Iris pigment epithelial cell (primary cell): ENCODE measurements around the gene SPO11.

Experiments
- DNase-seq: peaks from one replicate; pipeline ENCODE4 v3.0.0-alpha.2; 2011; ENCODE audit warnings: low read depth

The SPO11 gene, protein sequence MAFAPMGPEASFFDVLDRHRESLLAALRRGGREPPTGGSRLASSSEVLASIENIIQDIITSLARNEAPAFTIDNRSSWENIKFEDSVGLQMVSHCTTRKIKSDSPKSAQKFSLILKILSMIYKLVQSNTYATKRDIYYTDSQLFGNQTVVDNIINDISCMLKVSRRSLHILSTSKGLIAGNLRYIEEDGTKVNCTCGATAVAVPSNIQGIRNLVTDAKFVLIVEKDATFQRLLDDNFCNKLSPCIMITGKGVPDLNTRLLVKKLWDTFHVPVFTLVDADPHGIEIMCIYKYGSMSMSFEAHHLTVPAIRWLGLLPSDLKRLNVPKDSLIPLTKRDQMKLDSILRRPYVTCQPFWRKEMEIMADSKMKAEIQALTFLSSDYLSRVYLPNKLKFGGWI

GRCh38 chr20:57329608-57330221, at the start of gene SPO11:
Gene SPO11, plus strand, starts transcription at chr20:57329803. Its CDS starts 65 bp downstream, at chr20:57329868.
- no peak for DNase-seq

DNA sequence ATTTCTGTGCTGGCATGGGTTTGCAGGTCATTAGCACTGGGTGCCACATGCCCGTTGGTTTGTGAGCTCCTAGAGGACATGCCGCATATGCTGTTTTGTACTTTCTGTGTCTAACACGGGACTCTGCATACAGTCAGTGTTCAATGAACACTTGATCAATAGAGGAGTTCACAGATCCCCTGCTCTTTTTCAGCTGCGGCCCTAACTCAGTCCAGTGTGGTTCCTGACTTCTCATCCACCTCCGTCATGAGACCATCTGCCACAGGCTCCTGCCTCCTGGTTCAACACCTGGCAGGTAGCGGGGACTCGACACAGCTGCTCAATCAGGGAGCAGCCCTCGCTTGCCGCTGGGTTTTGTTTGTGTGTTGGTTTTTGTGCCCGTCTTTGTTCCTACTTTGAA, 49.4 kb upstream of the SPO11 start:
- DNase-seq = no peak

DNA sequence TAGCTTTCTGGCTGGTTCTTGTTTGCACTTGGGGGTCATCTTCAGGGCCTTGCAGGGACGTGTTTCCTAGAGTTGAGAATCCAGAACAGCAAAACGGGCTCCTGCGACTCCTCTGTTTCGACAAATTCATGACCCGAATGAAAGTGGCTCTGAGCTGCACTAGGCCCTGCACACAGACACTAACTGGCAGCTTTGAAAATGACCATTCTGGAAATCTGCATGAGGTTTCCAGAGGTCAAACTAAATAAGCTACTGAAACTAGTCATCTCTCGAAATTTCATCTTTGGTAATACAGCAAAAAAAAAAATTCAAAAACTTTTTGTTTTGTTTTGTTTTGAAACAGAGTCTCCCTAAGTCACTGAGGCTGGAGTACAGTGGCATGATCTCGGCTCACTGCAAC, 47.7 kb upstream of the SPO11 start:
- DNase-seq = no peak

GRCh38 chr20:57282670-57283361, 46.8 kb upstream of the SPO11 start:
- no peak for DNase-seq

DNA sequence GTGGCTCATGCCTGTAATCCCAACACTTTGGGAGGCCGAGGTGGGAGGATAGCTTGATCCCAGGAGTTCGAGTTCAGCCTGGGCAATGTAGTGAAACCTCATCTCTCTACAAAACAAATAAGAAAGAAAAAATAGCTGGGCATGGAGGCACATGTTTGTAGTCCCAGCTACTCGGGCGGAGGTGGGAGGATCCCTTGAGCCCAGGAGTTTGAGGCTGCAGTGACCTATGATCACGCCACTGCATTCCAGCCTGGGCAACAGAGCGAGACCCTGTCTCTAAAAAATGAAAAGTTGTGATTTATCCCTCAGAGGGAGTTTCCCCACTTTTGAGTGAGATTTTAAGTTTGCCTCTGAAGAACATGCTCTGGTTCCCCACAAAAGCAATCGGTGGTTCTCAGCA, 45.7 kb upstream of the SPO11 start:
- DNase-seq = no peak

GRCh38 chr20:57287007-57287880, 42.4 kb upstream of the SPO11 start:
- no peak for DNase-seq

GRCh38 chr20:57287901-57288300, 41.7 kb upstream of the SPO11 start:
- no peak for DNase-seq

GRCh38 chr20:57288651-57289277, 40.8 kb upstream of the SPO11 start:
- no peak for DNase-seq

DNA sequence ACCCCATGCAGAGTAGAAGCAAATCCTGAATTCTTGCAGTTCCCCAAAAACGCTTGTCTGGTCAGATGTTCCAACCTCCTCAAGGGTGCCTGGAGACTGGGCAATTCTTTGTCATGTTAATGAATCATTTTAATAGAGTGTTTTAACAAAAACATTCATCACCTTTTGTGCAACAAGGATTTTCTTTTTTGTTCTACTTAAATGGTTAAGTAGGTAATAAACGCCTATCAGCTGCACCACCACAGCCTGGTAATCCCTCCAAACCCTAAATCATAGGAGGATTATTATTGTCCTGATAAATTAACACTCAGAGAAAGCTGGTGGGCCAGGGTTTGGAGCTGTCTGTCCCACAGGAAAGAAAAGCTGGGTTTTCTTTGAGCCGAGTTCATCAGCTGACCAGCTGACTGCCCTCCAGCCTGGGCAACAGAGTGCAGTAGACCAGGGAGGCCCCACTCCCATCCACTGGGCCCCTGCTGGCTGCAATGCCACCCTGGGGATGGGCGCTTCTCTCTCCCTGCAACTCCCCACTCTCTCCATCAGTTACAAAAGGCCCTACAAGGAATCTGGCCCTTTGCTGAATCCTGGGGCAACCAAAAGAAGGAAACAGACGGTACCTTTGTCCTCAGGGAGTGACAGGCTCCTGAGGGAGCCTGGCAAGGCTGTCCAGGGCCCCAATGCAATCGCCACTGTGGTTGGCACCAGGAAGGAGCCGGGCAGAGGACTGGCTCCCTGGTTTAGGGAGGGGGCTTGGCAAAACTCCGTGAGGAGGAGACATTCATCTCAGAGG, 40.0 kb upstream of the SPO11 start:
- no peak for DNase-seq

DNA sequence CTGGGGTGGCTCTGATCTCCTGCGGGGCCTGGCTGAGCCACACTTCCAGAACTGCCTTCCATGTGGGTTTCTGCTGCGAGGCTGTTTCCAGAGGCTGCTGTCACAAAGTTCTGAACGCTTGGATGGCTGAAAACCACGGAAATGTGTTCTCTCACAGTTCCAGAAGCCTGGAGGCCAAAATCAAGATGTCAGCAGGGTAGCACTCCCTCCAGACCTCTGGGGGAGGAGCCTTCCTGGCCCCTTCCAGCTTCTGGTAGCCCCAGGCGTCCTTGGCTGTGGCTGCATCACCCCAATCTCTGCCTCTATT, 39.5 kb upstream of the SPO11 start:
- no peak for DNase-seq

DNA sequence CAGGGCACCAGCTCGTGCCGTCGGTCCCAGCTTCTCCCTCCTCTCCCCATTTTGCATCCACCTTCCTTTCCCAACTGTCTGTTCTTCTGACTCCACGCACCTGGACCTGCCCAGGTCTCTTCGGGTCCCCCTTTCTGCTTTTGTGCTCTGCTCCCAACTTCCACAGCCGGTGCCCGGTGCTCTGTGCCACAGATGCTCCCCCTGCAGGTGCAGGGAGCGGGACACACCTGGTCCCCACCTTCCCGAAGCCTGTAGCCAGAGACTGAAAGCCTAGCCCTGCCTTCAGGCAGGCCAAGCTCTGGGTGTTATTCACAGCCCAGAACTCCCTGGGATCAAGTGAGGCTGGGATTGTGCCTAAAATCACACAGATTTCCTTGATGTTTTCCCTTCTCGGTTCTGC, 38.6 kb upstream of the SPO11 start:
- no peak for DNase-seq

- DNase-seq = no peak
Measured at GRCh38 chr20:57291694-57292093, 37.9 kb upstream of the SPO11 start.

DNA sequence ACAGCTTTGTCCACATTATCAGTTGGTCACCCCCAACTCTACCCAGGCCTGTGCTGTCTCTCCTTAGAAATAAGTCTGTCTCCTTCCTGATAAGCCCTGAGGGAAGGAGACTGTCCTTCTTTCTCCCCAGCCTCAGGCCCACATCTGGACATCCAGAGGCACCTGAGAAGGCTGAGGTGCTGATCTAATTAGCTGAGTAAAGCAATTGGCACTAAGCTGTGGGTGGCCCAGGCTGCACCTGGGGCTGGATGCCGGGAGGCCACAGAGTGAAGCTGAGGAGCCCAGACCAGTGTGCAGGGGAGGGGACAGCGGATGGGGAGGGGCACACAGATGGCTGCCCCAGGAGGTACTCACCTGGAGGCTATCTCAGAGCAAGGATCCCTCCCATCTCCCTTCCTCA, 37.0 kb upstream of the SPO11 start:
- no peak for DNase-seq

DNA sequence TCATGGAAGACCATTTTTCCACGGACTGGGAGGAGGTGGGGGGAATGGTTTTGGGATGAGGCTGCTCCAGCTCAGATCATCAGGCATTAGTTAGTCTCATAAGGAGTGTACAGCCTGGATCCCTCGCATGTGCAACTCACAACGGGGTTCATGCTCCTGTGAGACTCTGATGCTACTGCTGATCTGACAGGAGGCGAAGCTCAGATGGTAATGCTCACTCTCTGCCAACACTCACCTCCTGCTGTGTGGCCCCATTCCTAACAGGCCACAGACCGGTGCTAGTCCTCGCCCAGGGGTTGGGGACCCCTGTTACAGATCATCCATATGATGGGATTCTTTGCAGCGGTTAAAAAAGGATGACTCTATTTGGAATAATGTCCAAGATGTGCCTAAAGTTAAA, 35.6 kb upstream of the SPO11 start:
- no peak for DNase-seq

DNA sequence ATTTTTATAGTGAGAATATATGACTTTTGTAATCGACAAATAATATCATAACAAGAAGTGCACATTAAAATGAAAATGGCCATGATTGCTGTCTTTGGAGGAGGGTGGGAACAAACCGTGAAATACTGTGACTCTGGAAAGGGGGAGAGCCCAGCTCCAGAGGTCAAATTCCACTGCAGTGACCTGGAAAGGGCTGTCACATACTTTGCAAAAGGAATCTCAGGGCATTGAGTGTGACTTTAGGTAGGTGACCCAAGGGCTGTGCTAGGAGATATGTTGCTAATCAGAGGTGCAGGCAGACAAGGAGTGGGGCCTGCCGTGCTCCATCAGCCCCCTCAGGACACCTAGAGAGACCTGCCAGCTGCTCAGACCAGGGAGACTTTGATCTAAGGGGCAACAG, 35.1 kb upstream of the SPO11 start:
- DNase-seq = no peak

DNA sequence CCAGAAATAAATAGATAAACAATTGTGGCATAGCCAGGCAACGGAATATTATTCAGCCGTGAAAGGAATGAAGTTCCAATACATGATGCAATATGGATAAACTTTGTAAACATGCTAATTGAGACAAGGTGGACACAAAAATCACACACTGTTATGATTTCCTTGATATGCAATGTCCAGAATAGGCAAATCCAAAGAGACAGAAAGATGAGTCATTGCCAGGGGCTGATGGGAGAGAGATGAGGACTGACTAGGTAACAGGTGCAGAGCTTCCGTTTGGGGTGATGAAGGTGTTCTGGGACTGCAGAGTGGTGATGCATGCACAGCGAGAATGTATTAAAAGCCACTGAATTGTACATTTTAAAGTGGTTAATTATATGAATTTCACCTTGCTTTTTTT, 31.1 kb upstream of the SPO11 start:
- DNase-seq = no peak

- DNase-seq = no peak
Measured at GRCh38 chr20:57301026-57301425, 28.6 kb upstream of the SPO11 start.

- DNase-seq = no peak
Measured at GRCh38 chr20:57306747-57307146, 22.9 kb upstream of the SPO11 start.

- DNase-seq = no peak
Measured at GRCh38 chr20:57308451-57309271, 20.9 kb upstream of the SPO11 start.

GRCh38 chr20:57309544-57310115, 20.0 kb upstream of the SPO11 start:
- DNase-seq = no peak
